Sigmoid colon (tissue), 7 donors: Measurements from ENCODE around the gene KLHDC7B. TPM values are rescaled to one million over a fixed set of nuclear protein-coding genes. Genes with fewer than 3 reads are reported as not detected.

Experiments
- DNase-seq: peaks from one replicate; pipeline ENCODE4 v3.0.0-alpha.2; 2019
- H3K27ac ChIP-seq, 4 donors: fragments of 200-600 bp; sonication (generic); one replicate each; pipeline ENCODE4 v1.5.1; 2016 to 2019; ENCODE audit warnings: mild to moderate bottlenecking in 1 of 4
- H3K27me3 ChIP-seq, 3 donors: fragments of 200-600 bp; sonication (generic); one replicate each; pipeline ENCODE4 v1.5.1; 2019; ENCODE audit warnings: mild to moderate bottlenecking in 1 of 3
- H3K36me3 ChIP-seq, 4 donors: fragments of 200-600 bp; sonication (generic); one replicate each; pipeline ENCODE4 v1.5.1; 2016 to 2019
- H3K4me1 ChIP-seq, 4 donors: fragments of 200-600 bp; sonication (generic); one replicate each; pipeline ENCODE4 v1.5.1; 2017 to 2019
- H3K4me3 ChIP-seq, 4 donors: fragments of 200-600 bp; sonication (generic); one replicate each; pipeline ENCODE4 v1.5.1; 2017 to 2019; ENCODE audit warnings: mild to moderate bottlenecking in 2 of 4, moderate library complexity in 1 of 4
- H3K9me3 ChIP-seq, 4 donors: fragments of 200-600 bp in 3 of 4; sonication (generic) in 3 of 4; one replicate each; pipeline versions ENCODE4 v1.5.1 to v1.6.1; 2013 to 2019
- EP300 ChIP-seq, 4 donors: sonication (generic); formaldehyde crosslinking; IDR thresholded peaks; one replicate each; pipeline ENCODE4 v1.6.1; 2017; ENCODE audit warnings: antibody characterized with exemption in 4 of 4
- POLR2A ChIP-seq, 2 donors: fragments of 450-650 bp; IDR thresholded peaks; one replicate each; pipeline ENCODE4 v1.6.1; 2016; ENCODE audit warnings: antibody characterized with exemption in 2 of 2, mild to moderate bottlenecking in 2 of 2, moderate library complexity in 2 of 2
- POLR2AphosphoS5 ChIP-seq, 4 donors: sonication (generic); formaldehyde crosslinking; IDR thresholded peaks; one replicate each; pipeline ENCODE4 v1.6.1; 2017; ENCODE audit warnings: antibody characterized with exemption in 4 of 4
- WGBS, 2 donors: extraction: QIAGEN DNeasy Blood & Tissue Kit; methylation state at CpG; one replicate each; pipeline ENCODE4 v1.1.7; 2013; 5-methylcytosine and 5-hydroxymethylcytosine counted together
- intact Hi-C: fragments of 100-400 bp; cut with DNase I; formaldehyde crosslinking; loops from one replicate; pipeline ENCODE4 v1.15.1; 2023
- polyA plus RNA-seq, 3 donors: library from polyadenylated mRNA; stranded (reverse); fragments of 200-250 nt; gene quantifications; one replicate each; pipeline ENCODE4 v1.2.3, GENCODE V29; 2013
- total RNA-seq, 4 donors: library from RNA; depleted of rRNA; stranded (reverse); fragments of >200 nt; gene quantifications; one replicate each; pipeline ENCODE4 v1.1.0, GENCODE V29; 2016
- TF ChIP-seq, protein P1 (sequence below), 4 experiments: fragments of 450-650 bp in 3 of 4; fragments of 200-600 bp in 1 of 4; IDR thresholded peaks; one replicate each; pipeline ENCODE4 v1.5.1; 2016 to 2019; ENCODE audit warnings: antibody characterized with exemption in 4 of 4, mild to moderate bottlenecking in 3 of 4, moderate library complexity in 2 of 4
- donor health status: healthy with polysubstance abuse.
- donor health status: Bipolar disorder and iron deficiency.
- donor health status: healthy.

Gene KLHDC7B
- total and polyA plus RNA-seq, 7 donors = 2.0 TPM; not detected in 6

- intact Hi-C loops = no loop called here
- WGBS, 2 donors = 93 to 95% methylated on average over 13 of the region's 13 CpGs
- TF ChIP-seq, protein P1, sequence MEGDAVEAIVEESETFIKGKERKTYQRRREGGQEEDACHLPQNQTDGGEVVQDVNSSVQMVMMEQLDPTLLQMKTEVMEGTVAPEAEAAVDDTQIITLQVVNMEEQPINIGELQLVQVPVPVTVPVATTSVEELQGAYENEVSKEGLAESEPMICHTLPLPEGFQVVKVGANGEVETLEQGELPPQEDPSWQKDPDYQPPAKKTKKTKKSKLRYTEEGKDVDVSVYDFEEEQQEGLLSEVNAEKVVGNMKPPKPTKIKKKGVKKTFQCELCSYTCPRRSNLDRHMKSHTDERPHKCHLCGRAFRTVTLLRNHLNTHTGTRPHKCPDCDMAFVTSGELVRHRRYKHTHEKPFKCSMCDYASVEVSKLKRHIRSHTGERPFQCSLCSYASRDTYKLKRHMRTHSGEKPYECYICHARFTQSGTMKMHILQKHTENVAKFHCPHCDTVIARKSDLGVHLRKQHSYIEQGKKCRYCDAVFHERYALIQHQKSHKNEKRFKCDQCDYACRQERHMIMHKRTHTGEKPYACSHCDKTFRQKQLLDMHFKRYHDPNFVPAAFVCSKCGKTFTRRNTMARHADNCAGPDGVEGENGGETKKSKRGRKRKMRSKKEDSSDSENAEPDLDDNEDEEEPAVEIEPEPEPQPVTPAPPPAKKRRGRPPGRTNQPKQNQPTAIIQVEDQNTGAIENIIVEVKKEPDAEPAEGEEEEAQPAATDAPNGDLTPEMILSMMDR (IDR thresholded peaks at IDR 0.05) = no peak
- TF ChIP-seq EP300 (IDR thresholded peaks at IDR 0.05) = no peak
- no peak for TF ChIP-seq POLR2AphosphoS5 (IDR thresholded peaks at IDR 0.05)
- no peak for TF ChIP-seq POLR2A (IDR thresholded peaks at IDR 0.05)
- Histone ChIP-seq H3K9me3 (no peaks in the 10 kb centered on the region), H3K27me3 (no peaks in the 10 kb centered on the region), H3K4me1 (peaks cover 0 to 22% (median 14%) of the 10 kb centered on the region in 4 donors), H3K27ac (no peak overlapping the region), H3K4me3 (no peak overlapping the region), H3K36me3 (peaks cover 45 to 80% (median 54%) of the 10 kb centered on the region in 4 donors)
- no peak for DNase-seq
Measured at GRCh38 chr22:50520826-50521453, 24.8 kb upstream of the KLHDC7B start.

- Histone ChIP-seq H3K36me3 (peaks cover 45 to 75% (median 53%) of the 10 kb centered on the region in 4 donors), H3K4me3 (no peak overlapping the region), H3K27me3 (no peaks in the 10 kb centered on the region), H3K27ac (no peak overlapping the region), H3K9me3 (no peaks in the 10 kb centered on the region), H3K4me1 (peaks cover 0 to 30% (median 20%) of the 10 kb centered on the region in 4 donors)
- WGBS, 2 donors = 88 to 95% methylated on average over 10 of the region's 10 CpGs
- no peak for DNase-seq
- intact Hi-C loops = no loop called here
- TF ChIP-seq EP300 (IDR thresholded peaks at IDR 0.05) = no peak
- TF ChIP-seq POLR2AphosphoS5 (IDR thresholded peaks at IDR 0.05) = no peak
- no peak for TF ChIP-seq POLR2A (IDR thresholded peaks at IDR 0.05)
Measured at GRCh38 chr22:50521710-50522109, 24.0 kb upstream of the KLHDC7B start.

GRCh38 chr22:50522208-50522805 is 23.4 kb upstream of the KLHDC7B start:
- Histone ChIP-seq H3K36me3 (peaks cover 45 to 69% (median 50%) of the 10 kb centered on the region in 4 donors), H3K27me3 (no peaks in the 10 kb centered on the region), H3K9me3 (no peaks in the 10 kb centered on the region), H3K4me1 (peaks cover 0 to 36% (median 25%) of the 10 kb centered on the region in 4 donors), H3K4me3 (no peak overlapping the region), H3K27ac (no peak overlapping the region)
- TF ChIP-seq POLR2AphosphoS5 (IDR thresholded peaks at IDR 0.05) (no peak), POLR2A (IDR thresholded peaks at IDR 0.05) (no peak), EP300 (IDR thresholded peaks at IDR 0.05) (no peak)
- TF ChIP-seq, protein P1 (IDR thresholded peaks at IDR 0.05) = no peak
- DNase-seq = no peak
- intact Hi-C loops = no loop called here
- WGBS, 2 donors = 88 to 94% methylated on average over 15 of the region's 15 CpGs

GRCh38 chr22:50522806-50523438 is 22.8 kb upstream of the KLHDC7B start:
- 73 to 89% methylated on average over 22 of the region's 22 CpGs for WGBS, 2 donors
- H3K36me3 ChIP-seq = peaks cover 39 to 63% (median 44%) of the 10 kb centered on the region in 4 donors
- H3K27me3 ChIP-seq = no peaks in the 10 kb centered on the region
- H3K4me1 ChIP-seq = peaks cover 0 to 38% (median 26%) of the 10 kb centered on the region in 4 donors
- H3K4me3 ChIP-seq = no peak overlapping the region
- H3K9me3 ChIP-seq = no peaks in the 10 kb centered on the region
- intact Hi-C loops = no loop called here
- DNase-seq = no peak
- no peak overlapping the region for H3K27ac ChIP-seq
- TF ChIP-seq POLR2AphosphoS5 (IDR thresholded peaks at IDR 0.05) = no peak
- TF ChIP-seq, protein P1 (IDR thresholded peaks at IDR 0.05) = no peak
- no peak for TF ChIP-seq POLR2A (IDR thresholded peaks at IDR 0.05)
- TF ChIP-seq EP300 (IDR thresholded peaks at IDR 0.05) = no peak

- Histone ChIP-seq H3K4me3 (no peak overlapping the region), H3K9me3 (no peaks in the 10 kb centered on the region), H3K36me3 (peaks cover 34 to 58% (median 40%) of the 10 kb centered on the region in 4 donors), H3K27me3 (no peaks in the 10 kb centered on the region), H3K27ac (no peak overlapping the region), H3K4me1 (peaks cover 0 to 39% (median 26%) of the 10 kb centered on the region in 4 donors)
- whole genome bisulfite sequencing, 2 donors = 76 to 92% methylated on average over 16 of the region's 16 CpGs
- DNase-seq = no peak
- intact Hi-C loops = no loop called here
- TF ChIP-seq POLR2AphosphoS5 (IDR thresholded peaks at IDR 0.05) = no peak
- TF ChIP-seq EP300 (IDR thresholded peaks at IDR 0.05) = no peak
- TF ChIP-seq POLR2A (IDR thresholded peaks at IDR 0.05) = no peak
- TF ChIP-seq, protein P1 (IDR thresholded peaks at IDR 0.05) = no peak
Measured at GRCh38 chr22:50523458-50523805, 22.3 kb upstream of the KLHDC7B start.
